ENCODE data around the gene ST3GAL6.

The ST3GAL6 gene

GRCh38 chr3:98775459-98776139 lies 12.5 kb downstream of the ST3GAL6 start:
- Histone ChIP-seq H3K36me3 (replicated peaks; ENCODE audit: insufficient read depth, low read length) (peaks cover 27% of the 10 kb centered on the region; the same call in 1 of the 2 replicates), H3K4me3 (ENCODE audit: low read length) (peak overlapping the region; percentile 67), H3K9me2 (replicated peaks; ENCODE audit: insufficient read depth, low read length) (no peaks in the 10 kb centered on the region), H3K79me2 (ENCODE audit: low read length) (peaks cover 91% of the 10 kb centered on the region), H2AFZ (ENCODE audit: low read length) (no peak overlapping the region), H3K9me3 (replicated peaks; ENCODE audit: insufficient read depth, low read length) (no peaks in the 10 kb centered on the region), H3K9ac (ENCODE audit: low read length) (peak overlapping the region; percentile 60), H3K4me2 (ENCODE audit: low read depth, low read length) (peak overlapping the region; percentile 76), H3K4me1 (ENCODE audit: low read length) (peaks cover 66% of the 10 kb centered on the region), H3F3A (ENCODE audit: insufficient read depth, low read length) (peaks cover 66% of the 10 kb centered on the region), H4K20me1 (ENCODE audit: insufficient read depth, low read length) (no peaks in the 10 kb centered on the region), H3K27ac (ENCODE audit: low read length) (peak overlapping the region; percentile 98), H3K27me3 (replicated peaks; ENCODE audit: insufficient read depth, low read length) (no peaks in the 10 kb centered on the region)
- TF ChIP-seq CTCF (IDR thresholded peaks at IDR 0.05; ENCODE audit: low read length) (no peak), EZH2phosphoT487 (IDR thresholded peaks at IDR 0.05; ENCODE audit: low read length) (no peak), EZH2 (optimal IDR thresholded peaks at IDR 0.05; ENCODE audit: low read depth, low read length) (no peak)
- peak; percentile 78 for DNase-seq

GRCh38 chr3:98776140-98776493 lies 13.0 kb downstream of the ST3GAL6 start:
- peak overlapping the region; percentile 76 for H3K4me2 ChIP-seq (ENCODE audit: low read depth, low read length)
- H3K9me2 ChIP-seq (replicated peaks; ENCODE audit: insufficient read depth, low read length): no peaks in the 10 kb centered on the region
- peak overlapping the region; percentile 60; the same call in 1 of the 2 replicates for H3K9ac ChIP-seq (ENCODE audit: low read length)
- no peaks in the 10 kb centered on the region for H4K20me1 ChIP-seq (ENCODE audit: insufficient read depth, low read length)
- peak overlapping the region; percentile 67 for H3K4me3 ChIP-seq (ENCODE audit: low read length)
- H3K36me3 ChIP-seq (replicated peaks; ENCODE audit: insufficient read depth, low read length): peaks cover 27% of the 10 kb centered on the region; the same call in 1 of the 2 replicates
- H3F3A ChIP-seq (ENCODE audit: insufficient read depth, low read length): peaks cover 61% of the 10 kb centered on the region
- H3K4me1 ChIP-seq (ENCODE audit: low read length): peaks cover 63% of the 10 kb centered on the region
- H2AFZ ChIP-seq (ENCODE audit: low read length): no peak overlapping the region
- H3K9me3 ChIP-seq (replicated peaks; ENCODE audit: insufficient read depth, low read length): no peaks in the 10 kb centered on the region
- peak overlapping the region; percentile 98; the same call in 1 of the 2 replicates for H3K27ac ChIP-seq (ENCODE audit: low read length)
- H3K79me2 ChIP-seq (ENCODE audit: low read length): peaks cover 95% of the 10 kb centered on the region
- DNase-seq: no peak
- TF ChIP-seq EZH2phosphoT487 (IDR thresholded peaks at IDR 0.05; ENCODE audit: low read length) (no peak), CTCF (IDR thresholded peaks at IDR 0.05; ENCODE audit: low read length) (no peak), EZH2 (optimal IDR thresholded peaks at IDR 0.05; ENCODE audit: low read depth, low read length) (no peak)
- H3K27me3 ChIP-seq (replicated peaks; ENCODE audit: insufficient read depth, low read length): no peaks in the 10 kb centered on the region

- no peaks in the 10 kb centered on the region for H3K9me2 ChIP-seq (replicated peaks; ENCODE audit: insufficient read depth, low read length)
- H3K9ac ChIP-seq (ENCODE audit: low read length): no peak overlapping the region
- H3K27me3 ChIP-seq (replicated peaks; ENCODE audit: insufficient read depth, low read length): no peaks in the 10 kb centered on the region
- H3K4me2 ChIP-seq (ENCODE audit: low read depth, low read length): peak overlapping the region; percentile 76; the same call in 1 of the 2 replicates
- no peaks in the 10 kb centered on the region for H4K20me1 ChIP-seq (ENCODE audit: insufficient read depth, low read length)
- no peaks in the 10 kb centered on the region for H3K9me3 ChIP-seq (replicated peaks; ENCODE audit: insufficient read depth, low read length)
- peak overlapping the region; percentile 9; the same call in 1 of the 2 replicates for H3K27ac ChIP-seq (ENCODE audit: low read length)
- peaks cover 50% of the 10 kb centered on the region for H3F3A ChIP-seq (ENCODE audit: insufficient read depth, low read length)
- H3K4me1 ChIP-seq (ENCODE audit: low read length): peaks cover 69% of the 10 kb centered on the region
- no peak for DNase-seq
- TF ChIP-seq CTCF (IDR thresholded peaks at IDR 0.05; ENCODE audit: low read length) (no peak), EZH2 (optimal IDR thresholded peaks at IDR 0.05; ENCODE audit: low read depth, low read length) (no peak), EZH2phosphoT487 (IDR thresholded peaks at IDR 0.05; ENCODE audit: low read length) (no peak)
- H3K36me3 ChIP-seq (replicated peaks; ENCODE audit: insufficient read depth, low read length): peaks cover 27% of the 10 kb centered on the region; the same call in 1 of the 2 replicates
- H2AFZ ChIP-seq (ENCODE audit: low read length): no peak overlapping the region
- no peak overlapping the region for H3K4me3 ChIP-seq (ENCODE audit: low read length)
- H3K79me2 ChIP-seq (ENCODE audit: low read length): peaks cover 93% of the 10 kb centered on the region
Measured at GRCh38 chr3:98777286-98777685, 14.1 kb downstream of the ST3GAL6 start.

Data from MM.1S (cell line).